Neural cell (in vitro differentiated cells): ENCODE results near the gene PLD5.
"Not testable (repeated sequence)": the region's sequence is repeated elsewhere in the genome, so short reads cannot be mapped to it uniquely, and the experiment has no call there.

Source experiments
- POLR2AphosphoS5 ChIP-seq: IDR thresholded peaks from 2 replicates; pipeline ENCODE4 v1.6.1; 2012
- SMC3 ChIP-seq: fragments of 450-650 bp; conservative IDR thresholded peaks from 2 replicates; pipeline ENCODE4 v1.6.1; 2014; ENCODE audit warnings: antibody characterized with exemption, mild to moderate bottlenecking, moderate library complexity; ENCODE audit not compliant: poor library complexity
- TAF1 ChIP-seq: IDR thresholded peaks from 2 replicates; pipeline ENCODE4 v1.6.1; 2012; ENCODE audit warnings: low read depth
- TF ChIP-seq, protein P1 (sequence below): fragments of 450-650 bp; IDR thresholded peaks from 2 replicates; pipeline ENCODE4 v1.5.1; 2014; ENCODE audit warnings: antibody characterized with exemption, mild to moderate bottlenecking, moderate library complexity; ENCODE audit not compliant: poor library complexity, severe bottlenecking

- TF ChIP-seq, protein P1, sequence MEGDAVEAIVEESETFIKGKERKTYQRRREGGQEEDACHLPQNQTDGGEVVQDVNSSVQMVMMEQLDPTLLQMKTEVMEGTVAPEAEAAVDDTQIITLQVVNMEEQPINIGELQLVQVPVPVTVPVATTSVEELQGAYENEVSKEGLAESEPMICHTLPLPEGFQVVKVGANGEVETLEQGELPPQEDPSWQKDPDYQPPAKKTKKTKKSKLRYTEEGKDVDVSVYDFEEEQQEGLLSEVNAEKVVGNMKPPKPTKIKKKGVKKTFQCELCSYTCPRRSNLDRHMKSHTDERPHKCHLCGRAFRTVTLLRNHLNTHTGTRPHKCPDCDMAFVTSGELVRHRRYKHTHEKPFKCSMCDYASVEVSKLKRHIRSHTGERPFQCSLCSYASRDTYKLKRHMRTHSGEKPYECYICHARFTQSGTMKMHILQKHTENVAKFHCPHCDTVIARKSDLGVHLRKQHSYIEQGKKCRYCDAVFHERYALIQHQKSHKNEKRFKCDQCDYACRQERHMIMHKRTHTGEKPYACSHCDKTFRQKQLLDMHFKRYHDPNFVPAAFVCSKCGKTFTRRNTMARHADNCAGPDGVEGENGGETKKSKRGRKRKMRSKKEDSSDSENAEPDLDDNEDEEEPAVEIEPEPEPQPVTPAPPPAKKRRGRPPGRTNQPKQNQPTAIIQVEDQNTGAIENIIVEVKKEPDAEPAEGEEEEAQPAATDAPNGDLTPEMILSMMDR, result not testable (repeated sequence)
- TF ChIP-seq TAF1, POLR2AphosphoS5, SMC3: not testable (repeated sequence)
Observed at GRCh38 chr1:242212961-242213360, 311.5 kb downstream of the PLD5 start.
